Esophagus squamous epithelium (tissue), 5 donors: ENCODE data around the gene ANKRD23. TPM values are rescaled to one million over a fixed set of nuclear protein-coding genes. Genes with fewer than 3 reads are reported as not detected.

Experiments
- DNase-seq: peaks from one replicate; lab custom pipeline; 2025; lab: John Stamatoyannopoulos, UW
- H3K27ac ChIP-seq, 4 donors: fragments of 200-600 bp; sonication (generic); one replicate each; pipeline ENCODE4 v1.5.1; 2016 to 2019; ENCODE audit warnings: mild to moderate bottlenecking in 1 of 4
- H3K27me3 ChIP-seq, 4 donors: fragments of 200-600 bp; sonication (generic); 1 replicate in 3 of 4; 2 replicates in 1 of 4; pipeline versions ENCODE4 v1.5.1 to v1.6.0; 2017 to 2021; ENCODE audit warnings: antibody characterized with exemption in 1 of 4
- H3K36me3 ChIP-seq, 3 donors: fragments of 200-600 bp; sonication (generic); one replicate each; pipeline ENCODE4 v1.5.1; 2016 to 2019
- H3K4me1 ChIP-seq, 3 donors: fragments of 200-600 bp; sonication (generic); one replicate each; pipeline ENCODE4 v1.5.1; 2017 to 2019
- H3K4me3 ChIP-seq, 4 donors: fragments of 200-600 bp; sonication (generic); 1 replicate in 3 of 4; 2 replicates in 1 of 4; pipeline ENCODE4 v1.5.1; 2016 to 2019; ENCODE audit warnings: mild to moderate bottlenecking in 2 of 4, moderate library complexity in 1 of 4
- H3K9me3 ChIP-seq, 3 donors: fragments of 200-600 bp; sonication (generic); one replicate each; pipeline ENCODE4 v1.5.1; 2016 to 2019
- POLR2A ChIP-seq, 4 donors: fragments of 450-650 bp; IDR thresholded peaks; one replicate each; pipeline ENCODE4 v1.6.1; 2017; ENCODE audit warnings: antibody characterized with exemption in 4 of 4, mild to moderate bottlenecking in 4 of 4, moderate library complexity in 3 of 4
- WGBS, 2 donors: methylation state at CpG; one replicate each; pipeline ENCODE4 v1.1.5; 2018; 5-methylcytosine and 5-hydroxymethylcytosine counted together
- intact Hi-C: fragments of 100-400 bp; cut with DNase I; formaldehyde crosslinking; loops from one replicate; pipeline ENCODE4 v1.15.0; 2022
- total RNA-seq, 4 donors: library from RNA; depleted of rRNA; stranded (reverse); fragments of >200 nt; gene quantifications; one replicate each; pipeline ENCODE4 v1.1.0, GENCODE V29; 2016
- TF ChIP-seq, protein P1 (sequence below), 6 experiments: fragments of 450-650 bp in 4 of 6; fragments of 200-600 bp in 2 of 6; sonication (generic) in 2 of 6; IDR thresholded peaks; one replicate each; pipeline ENCODE4 v1.5.1; 2016 to 2019; ENCODE audit warnings: antibody characterized with exemption in 6 of 6, mild to moderate bottlenecking in 4 of 6, moderate library complexity in 4 of 6
- donor health status: DM: yes; HTN: yes; CAD: no.

The ANKRD23 gene
- total RNA-seq, 4 donors from 2014 or later, result 1.00 to 3.4 (median 2.1) TPM

DNA sequence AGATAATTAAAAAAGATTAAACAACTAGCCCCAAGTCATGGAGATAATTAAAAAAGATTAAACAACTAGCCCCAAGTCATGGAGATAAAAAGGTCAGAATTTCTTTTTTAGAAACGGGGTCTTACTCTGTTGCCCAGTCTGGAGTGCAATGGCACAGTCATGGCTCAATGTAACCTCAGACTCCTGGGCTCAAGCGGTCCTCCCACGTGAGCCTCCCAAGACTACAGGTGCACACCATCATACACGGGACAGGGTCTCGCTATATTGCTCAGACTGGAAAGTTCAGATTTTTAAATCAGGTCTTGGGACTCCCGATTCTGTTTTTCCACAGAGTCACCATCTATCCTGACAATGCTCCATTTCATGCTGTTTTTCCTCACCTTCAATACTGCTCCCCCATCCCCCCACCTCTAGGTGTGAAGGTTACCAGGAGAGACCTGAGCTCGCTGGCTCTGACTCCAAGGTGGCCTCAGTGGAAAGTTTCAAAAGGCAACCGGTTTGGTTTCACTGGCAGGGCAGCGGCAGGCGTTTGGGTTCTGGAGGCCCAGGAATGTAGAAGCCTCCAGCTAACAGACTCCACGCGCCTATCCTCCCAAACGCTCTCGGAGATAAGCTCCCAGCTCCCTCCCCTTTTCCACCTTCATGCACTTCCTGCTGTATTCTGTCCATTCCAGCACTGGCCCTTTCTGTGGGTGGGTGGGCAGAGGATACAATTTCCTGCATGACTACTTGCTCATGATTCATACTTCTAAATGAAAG is 28.9 kb upstream of the ANKRD23 start:
- H3K27ac ChIP-seq, result peak overlapping the region; percentile 56 to 74 (median 71)
- no peaks in the 10 kb centered on the region for H3K27me3 ChIP-seq
- TF ChIP-seq, protein P1, sequence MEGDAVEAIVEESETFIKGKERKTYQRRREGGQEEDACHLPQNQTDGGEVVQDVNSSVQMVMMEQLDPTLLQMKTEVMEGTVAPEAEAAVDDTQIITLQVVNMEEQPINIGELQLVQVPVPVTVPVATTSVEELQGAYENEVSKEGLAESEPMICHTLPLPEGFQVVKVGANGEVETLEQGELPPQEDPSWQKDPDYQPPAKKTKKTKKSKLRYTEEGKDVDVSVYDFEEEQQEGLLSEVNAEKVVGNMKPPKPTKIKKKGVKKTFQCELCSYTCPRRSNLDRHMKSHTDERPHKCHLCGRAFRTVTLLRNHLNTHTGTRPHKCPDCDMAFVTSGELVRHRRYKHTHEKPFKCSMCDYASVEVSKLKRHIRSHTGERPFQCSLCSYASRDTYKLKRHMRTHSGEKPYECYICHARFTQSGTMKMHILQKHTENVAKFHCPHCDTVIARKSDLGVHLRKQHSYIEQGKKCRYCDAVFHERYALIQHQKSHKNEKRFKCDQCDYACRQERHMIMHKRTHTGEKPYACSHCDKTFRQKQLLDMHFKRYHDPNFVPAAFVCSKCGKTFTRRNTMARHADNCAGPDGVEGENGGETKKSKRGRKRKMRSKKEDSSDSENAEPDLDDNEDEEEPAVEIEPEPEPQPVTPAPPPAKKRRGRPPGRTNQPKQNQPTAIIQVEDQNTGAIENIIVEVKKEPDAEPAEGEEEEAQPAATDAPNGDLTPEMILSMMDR (IDR thresholded peaks at IDR 0.05), result no peak
- no peak for TF ChIP-seq POLR2A (IDR thresholded peaks at IDR 0.05)
- WGBS, 2 donors, result 47 to 59% methylated on average over 14 of the region's 14 CpGs
- no peak overlapping the region for H3K4me3 ChIP-seq
- intact Hi-C loops, result no loop called here
- H3K4me1 ChIP-seq, result peaks cover 38 to 80% (median 54%) of the 10 kb centered on the region in 3 donors
- no peaks in the 10 kb centered on the region for H3K36me3 ChIP-seq
- H3K9me3 ChIP-seq, result no peaks in the 10 kb centered on the region
- no peak for DNase-seq

- peak overlapping the region; percentile 95 to 100 (median 97) for H3K27ac ChIP-seq
- peak in 2 of 4 donors; percentile 29 to 46 for TF ChIP-seq POLR2A (IDR thresholded peaks at IDR 0.05)
- TF ChIP-seq, protein P1 (IDR thresholded peaks at IDR 0.05), result no peak
- no peak for DNase-seq
- peaks cover 49 to 90% (median 70%) of the 10 kb centered on the region in 3 donors for H3K4me1 ChIP-seq
- peak overlapping the region; percentile 65 to 94 (median 78) for H3K4me3 ChIP-seq
- intact Hi-C loops, result no loop called here
- no peaks in the 10 kb centered on the region for H3K27me3 ChIP-seq
- 5 to 6% methylated on average over 7 to 10 of the region's 13 CpGs for WGBS, 2 donors
- H3K36me3 ChIP-seq, result peaks cover 0 to 19% (median 5%) of the 10 kb centered on the region in 3 donors
- H3K9me3 ChIP-seq, result no peaks in the 10 kb centered on the region
These were observed 26.9 kb upstream of the ANKRD23 start for GRCh38 chr2:96870626-96871255.

DNA sequence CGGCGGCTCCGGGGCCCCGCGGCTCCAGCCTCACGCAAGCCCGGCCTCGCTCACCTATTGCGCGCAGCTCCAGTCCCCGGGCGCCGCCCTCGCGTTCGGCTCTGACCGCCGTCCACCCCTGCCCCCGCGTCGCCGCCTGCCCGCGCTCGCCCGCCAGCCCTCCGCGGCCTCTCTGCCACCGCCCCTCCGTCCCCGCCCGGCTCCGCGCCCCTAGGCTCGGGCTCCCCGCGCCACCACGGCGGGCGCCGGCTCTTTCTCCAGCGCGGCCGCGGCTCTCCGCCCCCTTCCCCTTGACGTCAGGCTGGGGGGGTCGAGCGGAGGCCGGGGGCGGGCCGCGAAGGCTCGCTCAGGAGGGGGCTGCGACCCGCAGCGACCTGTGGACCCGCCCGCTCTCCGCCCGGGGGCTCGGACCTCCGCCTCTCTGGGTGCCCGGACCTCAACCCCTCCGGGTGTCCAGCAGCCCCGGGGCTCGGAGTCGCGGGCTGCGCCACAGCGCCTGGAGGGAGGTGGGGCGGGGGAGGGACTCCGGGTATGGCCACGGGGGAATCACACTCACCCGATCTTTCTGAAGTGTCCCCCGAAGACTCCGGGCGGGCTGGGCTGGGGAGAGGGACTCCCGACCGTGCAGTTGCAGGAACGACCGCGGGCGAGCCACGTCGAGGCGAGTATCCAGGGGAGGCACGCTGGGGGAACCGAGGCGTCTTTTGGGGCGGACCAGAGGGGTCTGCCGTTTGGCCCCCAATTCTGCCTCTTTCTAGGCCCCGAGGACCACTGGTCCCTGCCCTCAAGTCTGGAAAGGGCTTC is 26.2 kb upstream of the ANKRD23 start, which contains the start of gene SEMA4C:
SEMA4C (minus strand) TSS at position 259 of the 804 bp plus-strand sequence. CDS start 2,194 bp downstream, outside the sequence.
- TF ChIP-seq, protein P1 (IDR thresholded peaks at IDR 0.05), result no peak
- peak in 3 of 4 donors; percentile 53 to 81 (median 66) for TF ChIP-seq POLR2A (IDR thresholded peaks at IDR 0.05)
- Histone ChIP-seq H3K27ac (peak within 1 kb of the TSS; percentile 95 to 100 (median 97)), H3K27me3 (no peaks in the 10 kb centered on the region), H3K4me3 (peak within 1 kb of the TSS; percentile 65 to 94 (median 78)), H3K36me3 (peaks cover 6 to 27% (median 12%) of the 10 kb centered on the region in 3 donors), H3K4me1 (peaks cover 51 to 90% (median 65%) of the 10 kb centered on the region in 3 donors), H3K9me3 (no peaks in the 10 kb centered on the region)
- no peak for DNase-seq
- intact Hi-C loops, result no loop called here
- WGBS, 2 donors, result 2% methylated on average over 7 of the region's 93 CpGs; no CpG with 5 or more reads in 1 of the 2 donors

GRCh38 chr2:96869281-96869821 is 25.5 kb upstream of the ANKRD23 start:
- H3K36me3 ChIP-seq, result peaks cover 11 to 33% (median 19%) of the 10 kb centered on the region in 3 donors
- H3K27me3 ChIP-seq, result no peaks in the 10 kb centered on the region
- intact Hi-C loops, result no loop called here
- no peak for DNase-seq
- H3K9me3 ChIP-seq, result no peaks in the 10 kb centered on the region
- peak overlapping the region; percentile 65 to 94 (median 78) for H3K4me3 ChIP-seq
- WGBS, 2 donors, result 0% methylated on average over 10 of the region's 64 CpGs; no CpG with 5 or more reads in 1 of the 2 donors
- H3K4me1 ChIP-seq, result peaks cover 45 to 90% (median 59%) of the 10 kb centered on the region in 3 donors
- TF ChIP-seq, protein P1 (IDR thresholded peaks at IDR 0.05), result peak in 1 of 6 experiments; percentile 3
- peak in 1 of 4 donors; percentile 4 for TF ChIP-seq POLR2A (IDR thresholded peaks at IDR 0.05)
- peak overlapping the region; percentile 95 to 100 (median 97) for H3K27ac ChIP-seq
